KMS-11 (cell line): Measurements from ENCODE around the gene CDC23.

Source experiments
- H2AFZ ChIP-seq: fragments of 200-600 bp; sonication (generic); 2 replicates; pipeline ENCODE4 v1.6.1; 2016; ENCODE audit warnings: antibody characterized with exemption, mixed run types, low read depth
- H3K27ac ChIP-seq: fragments of 200-600 bp; sonication (generic); 2 replicates; pipeline ENCODE4 v1.6.1; 2016; ENCODE audit warnings: mild to moderate bottlenecking, mixed run types
- H3K27me3 ChIP-seq: fragments of 200-600 bp; sonication (generic); 2 replicates; pipeline ENCODE4 v1.6.1; 2017; ENCODE audit warnings: mild to moderate bottlenecking, low read depth, mixed run types, moderate library complexity; ENCODE audit not compliant: insufficient read depth
- H3K36me3 ChIP-seq: fragments of 200-600 bp; sonication (generic); 2 replicates; pipeline ENCODE4 v1.6.1; 2017; ENCODE audit warnings: mild to moderate bottlenecking, mixed run types; ENCODE audit not compliant: insufficient read depth
- H3K4me1 ChIP-seq: fragments of 200-600 bp; sonication (generic); 2 replicates; pipeline ENCODE4 v1.6.1; 2016; ENCODE audit warnings: mild to moderate bottlenecking, low read depth, mixed run types; ENCODE audit not compliant: poor library complexity, severe bottlenecking
- H3K4me2 ChIP-seq: fragments of 200-600 bp; sonication (generic); 2 replicates; pipeline ENCODE4 v1.7.0; 2016; ENCODE audit warnings: mild to moderate bottlenecking, mixed run types
- H3K4me3 ChIP-seq: fragments of 200-600 bp; sonication (generic); IDR thresholded peaks from 2 replicates; pipeline ENCODE4 v1.6.1; 2017; ENCODE audit warnings: low read depth, low read length, mixed read lengths; ENCODE audit not compliant: insufficient read depth
- H3K79me2 ChIP-seq: fragments of 200-600 bp; sonication (generic); 2 replicates; pipeline ENCODE4 v1.6.1; 2016; ENCODE audit warnings: low read depth, mixed run types; ENCODE audit not compliant: insufficient read depth
- H3K9ac ChIP-seq: fragments of 200-600 bp; sonication (generic); 2 replicates; pipeline ENCODE4 v1.6.1; 2016; ENCODE audit warnings: mild to moderate bottlenecking, mixed run types
- H4K20me1 ChIP-seq: fragments of 200-600 bp; sonication (generic); 2 replicates; pipeline ENCODE4 v1.6.1; 2016; ENCODE audit warnings: mild to moderate bottlenecking, mixed run types; ENCODE audit not compliant: insufficient read depth
- CTCF ChIP-seq: fragments of 200-600 bp; sonication (generic); conservative IDR thresholded peaks from 2 replicates; pipeline ENCODE4 v1.6.1; 2017; ENCODE audit warnings: low read depth, mild to moderate bottlenecking, antibody characterized with exemption, low read length, moderate library complexity, mixed read lengths

CDC23 gene

GRCh38 chr5:138141734-138142133 lies 71.4 kb downstream of the CDC23 start:
- Histone ChIP-seq H3K27me3 (no peaks in the 10 kb centered on the region), H4K20me1 (no peaks in the 10 kb centered on the region), H3K4me3 (no peak overlapping the region), H3K79me2 (no peaks in the 10 kb centered on the region), H3K27ac (no peak overlapping the region), H3K9ac (no peak overlapping the region), H3K4me2 (no peak overlapping the region), H2AFZ (no peak overlapping the region), H3K36me3 (no peaks in the 10 kb centered on the region), H3K4me1 (peaks cover 9% of the 10 kb centered on the region)
- TF ChIP-seq CTCF, result no peak

- Histone ChIP-seq H4K20me1 (no peaks in the 10 kb centered on the region), H3K4me2 (no peak overlapping the region; the same call in 1 of the 2 replicates), H2AFZ (peak overlapping the region; percentile 82; the same call in 1 of the 2 replicates)
These were observed 72.9 kb downstream of the CDC23 start for GRCh38 chr5:138140268-138140667.

DNA sequence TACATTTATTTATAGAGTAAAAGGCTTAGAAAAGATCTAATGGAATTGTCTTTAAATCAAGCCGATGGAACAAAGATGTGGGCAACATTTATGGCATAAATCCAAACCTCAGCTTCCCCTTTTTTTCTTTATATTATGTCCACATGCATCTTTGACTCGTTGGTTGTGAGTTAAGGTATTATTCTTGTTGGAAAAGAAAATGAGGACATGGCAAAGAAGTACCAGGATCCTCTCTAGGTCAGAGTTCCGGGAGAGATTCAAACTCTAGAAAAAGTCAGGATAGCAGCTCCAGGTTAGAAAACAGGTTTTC lies 73.4 kb downstream of the CDC23 start:
- H3K79me2 ChIP-seq, result no peaks in the 10 kb centered on the region
- H3K36me3 ChIP-seq, result no peaks in the 10 kb centered on the region
- H4K20me1 ChIP-seq, result no peaks in the 10 kb centered on the region
- no peak for TF ChIP-seq CTCF
- H3K9ac ChIP-seq, result no peak overlapping the region
- H3K27ac ChIP-seq, result no peak overlapping the region
- H3K27me3 ChIP-seq, result no peaks in the 10 kb centered on the region
- H3K4me2 ChIP-seq, result peak overlapping the region; percentile 92
- H2AFZ ChIP-seq, result peak overlapping the region; percentile 82
- no peak overlapping the region for H3K4me3 ChIP-seq
- peaks cover 9% of the 10 kb centered on the region for H3K4me1 ChIP-seq

More at GRCh38 chr5:138140268-138140667, 72.9 kb downstream of the CDC23 start:
- H3K4me3 ChIP-seq, result no peak overlapping the region
- H3K9ac ChIP-seq, result no peak overlapping the region
- no peaks in the 10 kb centered on the region for H3K36me3 ChIP-seq
- no peaks in the 10 kb centered on the region for H3K79me2 ChIP-seq
- peaks cover 9% of the 10 kb centered on the region for H3K4me1 ChIP-seq
- TF ChIP-seq CTCF, result no peak
- H3K27me3 ChIP-seq, result no peaks in the 10 kb centered on the region
- no peak overlapping the region for H3K27ac ChIP-seq

- Histone ChIP-seq H3K36me3 (no peaks in the 10 kb centered on the region), H4K20me1 (no peaks in the 10 kb centered on the region), H3K4me3 (no peak within 1 kb of the TSS), H3K4me2 (peak within 1 kb of the TSS; percentile 92), H3K79me2 (no peaks in the 10 kb centered on the region), H3K4me1 (peaks cover 9% of the 10 kb centered on the region), H3K27ac (no peak within 1 kb of the TSS), H3K9ac (peak within 1 kb of the TSS; percentile 11; the same call in 1 of the 2 replicates), H2AFZ (peak within 1 kb of the TSS; percentile 82), H3K27me3 (no peaks in the 10 kb centered on the region)
- no peak for TF ChIP-seq CTCF
These were observed 74.0 kb downstream of the CDC23 start, which contains the start of gene NME5 for GRCh38 chr5:138138949-138139780. Gene NME5, minus strand, starts transcription at chr5:138139428. Its CDS starts 648 bp downstream, at chr5:138138780.
